Endothelial cell (in vitro differentiated cells): ENCODE results near the gene SYNPO2. TPM values are rescaled to one million over a fixed set of nuclear protein-coding genes. Genes with fewer than 3 reads are reported as not detected.
A peak's percentile ranks its signal among the peaks of the same experiment; 100 is the strongest.

ENCODE experiments used
- DNase-seq: peaks from one replicate; pipeline ENCODE4 v3.0.0; 2021; ENCODE audit warnings: low spot score
- H3K27ac Mint-ChIP-seq: one replicate; pipeline ENCODE4 v1.8.0; 2021; ENCODE audit warnings: mixed read lengths, inconsistent platforms; ENCODE audit not compliant: unreplicated experiment
- H3K27me3 Mint-ChIP-seq: one replicate; pipeline ENCODE4 v1.8.0; 2021; ENCODE audit warnings: mild to moderate bottlenecking, moderate library complexity, mixed read lengths, inconsistent platforms; ENCODE audit not compliant: unreplicated experiment
- H3K36me3 Mint-ChIP-seq: one replicate; pipeline ENCODE4 v1.8.0; 2021; ENCODE audit warnings: mild to moderate bottlenecking, low read depth, mixed read lengths, inconsistent platforms; ENCODE audit not compliant: unreplicated experiment
- H3K4me1 Mint-ChIP-seq: one replicate; pipeline ENCODE4 v1.8.0; 2021; ENCODE audit warnings: mild to moderate bottlenecking, mixed read lengths, inconsistent platforms; ENCODE audit not compliant: unreplicated experiment
- H3K4me3 Mint-ChIP-seq: one replicate; pipeline ENCODE4 v1.8.0; 2021; ENCODE audit warnings: mild to moderate bottlenecking, mixed read lengths, inconsistent platforms; ENCODE audit not compliant: unreplicated experiment
- H3K9me3 Mint-ChIP-seq: one replicate; pipeline ENCODE4 v1.8.0; 2021; ENCODE audit warnings: mixed read lengths, inconsistent platforms; ENCODE audit not compliant: unreplicated experiment
- total RNA-seq: library from RNA; stranded (reverse); fragmentation: NEBNext Ultra II Directional; extraction: Animal tissue kit (Norgen Biotek cat#: 25700); gene quantifications from one replicate; pipeline ENCODE4 v1.2.1, GENCODE V29; 2021; ENCODE audit not compliant: unreplicated experiment
- TF ChIP-seq, protein P1 (sequence below): fragments of 200-600 bp; sonication (generic); IDR thresholded peaks from one replicate; pipeline ENCODE4 v1.5.0; 2021; ENCODE audit warnings: antibody characterized with exemption; ENCODE audit not compliant: unreplicated experiment

SYNPO2 gene
- total RNA-seq, 1 donor from 2014 or later, result 1.1 TPM

DNA sequence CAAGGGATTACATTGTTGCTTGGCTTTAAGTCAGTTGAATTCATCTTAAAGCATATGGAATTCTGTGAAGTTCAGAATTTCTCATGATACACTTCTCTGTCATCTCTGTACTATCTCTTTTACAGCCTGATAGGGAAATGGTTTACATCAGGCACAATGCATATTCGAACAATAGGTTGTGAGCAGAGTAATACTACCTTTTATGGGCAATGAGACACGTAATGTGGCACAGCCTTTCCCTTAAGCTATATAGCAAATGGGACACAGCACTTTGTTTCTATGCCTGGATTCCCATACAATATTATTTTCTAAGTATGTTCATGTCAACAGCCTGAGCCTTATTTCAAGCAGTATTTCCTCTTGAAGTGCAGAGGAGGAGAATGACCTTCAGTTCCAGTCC lies 58.4 kb downstream of the SYNPO2 start:
- H3K4me3 Mint-ChIP-seq, result no peak overlapping the region
- H3K27me3 Mint-ChIP-seq, result peaks cover 1% of the 10 kb centered on the region
- no peak for DNase-seq
- H3K9me3 Mint-ChIP-seq, result no peaks in the 10 kb centered on the region
- no peaks in the 10 kb centered on the region for H3K36me3 Mint-ChIP-seq
- H3K4me1 Mint-ChIP-seq, result peaks cover 10% of the 10 kb centered on the region
- peak overlapping the region; percentile 87 for H3K27ac Mint-ChIP-seq
- TF ChIP-seq, protein P1, sequence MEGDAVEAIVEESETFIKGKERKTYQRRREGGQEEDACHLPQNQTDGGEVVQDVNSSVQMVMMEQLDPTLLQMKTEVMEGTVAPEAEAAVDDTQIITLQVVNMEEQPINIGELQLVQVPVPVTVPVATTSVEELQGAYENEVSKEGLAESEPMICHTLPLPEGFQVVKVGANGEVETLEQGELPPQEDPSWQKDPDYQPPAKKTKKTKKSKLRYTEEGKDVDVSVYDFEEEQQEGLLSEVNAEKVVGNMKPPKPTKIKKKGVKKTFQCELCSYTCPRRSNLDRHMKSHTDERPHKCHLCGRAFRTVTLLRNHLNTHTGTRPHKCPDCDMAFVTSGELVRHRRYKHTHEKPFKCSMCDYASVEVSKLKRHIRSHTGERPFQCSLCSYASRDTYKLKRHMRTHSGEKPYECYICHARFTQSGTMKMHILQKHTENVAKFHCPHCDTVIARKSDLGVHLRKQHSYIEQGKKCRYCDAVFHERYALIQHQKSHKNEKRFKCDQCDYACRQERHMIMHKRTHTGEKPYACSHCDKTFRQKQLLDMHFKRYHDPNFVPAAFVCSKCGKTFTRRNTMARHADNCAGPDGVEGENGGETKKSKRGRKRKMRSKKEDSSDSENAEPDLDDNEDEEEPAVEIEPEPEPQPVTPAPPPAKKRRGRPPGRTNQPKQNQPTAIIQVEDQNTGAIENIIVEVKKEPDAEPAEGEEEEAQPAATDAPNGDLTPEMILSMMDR, result no peak

DNA sequence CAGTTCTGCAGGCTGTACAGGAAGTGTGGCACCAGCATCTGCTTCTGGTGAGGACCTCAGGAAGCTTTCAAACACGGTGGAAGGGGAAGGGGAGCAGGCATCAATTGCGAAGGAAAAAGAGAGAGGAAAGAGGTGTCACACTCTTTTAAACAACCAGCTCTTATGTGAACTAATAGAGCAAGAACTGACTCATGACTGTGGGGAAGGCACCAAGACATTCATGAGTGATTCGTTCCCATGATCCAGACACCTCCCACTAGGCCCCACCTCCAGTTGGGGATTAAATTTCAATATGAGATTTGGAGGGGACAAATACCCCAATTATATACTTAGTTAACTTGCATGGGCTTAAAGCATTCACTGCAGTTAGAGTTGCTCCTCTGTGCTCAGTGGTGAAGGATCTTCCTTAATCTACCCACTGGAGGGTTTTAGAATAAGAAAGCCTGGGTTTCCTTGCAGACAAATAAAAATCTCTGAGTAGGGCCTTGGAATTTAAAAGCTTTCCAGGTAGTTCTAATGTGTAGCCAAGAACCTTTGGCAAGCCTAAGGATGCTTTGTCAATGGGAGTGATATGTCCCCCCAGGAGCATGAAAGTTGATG lies 60.0 kb downstream of the SYNPO2 start:
- Mint-ChIP-seq H3K4me1 (peaks cover 10% of the 10 kb centered on the region), H3K27me3 (peaks cover 1% of the 10 kb centered on the region), H3K36me3 (no peaks in the 10 kb centered on the region), H3K9me3 (no peaks in the 10 kb centered on the region), H3K27ac (peak overlapping the region; percentile 21), H3K4me3 (no peak overlapping the region)
- TF ChIP-seq, protein P1, result no peak
- no peak for DNase-seq

DNA sequence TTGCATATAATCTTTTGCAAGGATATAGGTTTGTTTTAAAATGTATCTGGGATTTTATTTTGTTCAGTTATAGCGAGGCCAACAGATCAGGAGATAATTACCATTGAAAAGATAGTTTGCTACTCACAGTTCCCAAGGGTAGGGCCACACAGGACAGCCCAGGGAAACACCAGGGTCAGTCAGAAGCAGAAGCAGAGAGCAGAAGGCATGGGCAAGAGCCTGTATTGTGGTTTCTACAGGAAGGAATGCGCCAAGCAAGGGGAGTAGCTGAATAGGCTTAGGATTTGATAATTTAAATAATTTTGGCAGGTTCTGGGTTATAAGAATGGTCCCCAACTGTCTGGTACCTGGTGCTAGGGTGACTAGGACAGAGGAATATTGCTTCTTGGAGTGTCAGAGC lies 61.6 kb downstream of the SYNPO2 start:
- Mint-ChIP-seq H3K27me3 (peaks cover 1% of the 10 kb centered on the region), H3K27ac (no peak overlapping the region), H3K9me3 (no peaks in the 10 kb centered on the region), H3K36me3 (no peaks in the 10 kb centered on the region), H3K4me1 (peaks cover 10% of the 10 kb centered on the region), H3K4me3 (no peak overlapping the region)
- no peak for DNase-seq
- TF ChIP-seq, protein P1, result no peak

DNA sequence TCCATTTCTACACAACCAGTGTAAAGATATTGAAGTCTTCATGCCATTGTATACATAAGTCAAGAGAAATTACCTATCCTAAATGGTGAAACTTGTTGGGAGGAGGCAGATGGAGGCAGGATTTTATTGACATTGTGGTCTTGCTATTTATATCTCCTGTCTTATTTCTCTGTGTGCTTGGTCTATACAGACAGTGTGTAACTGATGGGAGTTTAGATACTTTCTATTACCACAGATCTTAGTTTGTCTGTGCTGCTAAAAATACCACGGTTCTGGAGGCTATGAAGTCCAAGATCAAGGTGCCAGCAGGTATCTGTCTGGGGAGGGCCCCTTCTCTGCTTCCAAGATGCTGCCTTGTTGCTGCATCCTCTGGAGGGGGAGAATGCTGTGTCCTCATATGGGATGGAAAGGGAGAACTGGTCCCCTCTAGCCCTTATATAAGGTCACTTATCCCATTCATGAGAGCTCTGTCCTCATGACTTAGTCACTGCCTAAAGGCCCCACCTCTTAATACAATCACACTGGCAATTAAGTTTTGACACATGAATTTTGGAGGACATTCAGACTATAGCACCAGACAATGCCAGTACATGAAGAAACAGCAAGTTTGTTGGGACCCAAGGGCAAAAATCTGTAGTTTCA lies 62.4 kb downstream of the SYNPO2 start:
- DNase-seq, result no peak
- Mint-ChIP-seq H3K27me3 (peaks cover 1% of the 10 kb centered on the region), H3K36me3 (no peaks in the 10 kb centered on the region), H3K4me3 (no peak overlapping the region), H3K27ac (no peak overlapping the region), H3K9me3 (no peaks in the 10 kb centered on the region), H3K4me1 (peaks cover 10% of the 10 kb centered on the region)
- TF ChIP-seq, protein P1, result no peak

DNA sequence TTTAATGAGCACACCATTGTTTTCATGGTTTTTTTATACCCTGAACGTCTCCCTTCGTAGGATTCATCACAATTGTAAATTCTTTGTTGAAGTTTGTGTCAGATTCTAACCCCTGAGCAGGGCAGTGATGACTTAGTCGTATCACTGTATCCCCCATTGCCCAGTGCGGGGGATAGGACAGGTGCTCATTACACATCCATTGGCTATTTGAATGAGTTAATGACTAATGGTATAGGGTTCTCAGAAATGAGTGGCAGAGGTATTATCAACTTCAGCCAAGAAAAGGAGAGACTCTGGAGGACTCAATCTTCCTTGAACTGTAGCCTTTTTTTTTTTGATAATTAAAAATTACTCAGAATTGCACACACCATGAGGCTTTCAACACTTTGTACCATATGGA lies 64.6 kb downstream of the SYNPO2 start:
- H3K4me3 Mint-ChIP-seq, result no peak overlapping the region
- H3K27me3 Mint-ChIP-seq, result peaks cover 1% of the 10 kb centered on the region
- H3K36me3 Mint-ChIP-seq, result no peaks in the 10 kb centered on the region
- no peaks in the 10 kb centered on the region for H3K9me3 Mint-ChIP-seq
- peaks cover 10% of the 10 kb centered on the region for H3K4me1 Mint-ChIP-seq
- TF ChIP-seq, protein P1, result no peak
- no peak for DNase-seq
- no peak overlapping the region for H3K27ac Mint-ChIP-seq
